H9 (cell line): ENCODE results near the gene RUNX1. TPM values are rescaled to one million over a fixed set of nuclear protein-coding genes. Genes with fewer than 3 reads are reported as not detected.

ENCODE experiments used
- DNase-seq: peaks from one replicate; pipeline ENCODE4 v3.0.0-alpha.2; 2017
- H2AFZ ChIP-seq: one replicate; pipeline ENCODE4 v1.6.1; 2013; ENCODE audit warnings: mild to moderate bottlenecking, low read length, control low read depth, moderate library complexity
- H2AK5ac ChIP-seq: 2 replicates; pipeline ENCODE4 v1.6.1; 2013; ENCODE audit warnings: low read length, control low read depth, mixed read lengths; ENCODE audit not compliant: insufficient read length
- H2BK120ac ChIP-seq: one replicate; pipeline ENCODE4 v1.6.1; 2013; ENCODE audit warnings: low read depth, mild to moderate bottlenecking, low read length, control low read depth, inconsistent platforms; ENCODE audit not compliant: poor library complexity, severe bottlenecking
- H2BK12ac ChIP-seq: 2 replicates; pipeline ENCODE4 v1.6.1; 2013; ENCODE audit warnings: low read length, control low read depth, mixed read lengths, low read depth; ENCODE audit not compliant: insufficient read length
- H2BK15ac ChIP-seq: 2 replicates; pipeline ENCODE4 v1.6.1; 2013; ENCODE audit warnings: low read depth, low read length, control low read depth
- H2BK20ac ChIP-seq: one replicate; pipeline ENCODE4 v1.6.1; 2013; ENCODE audit warnings: low read depth, mild to moderate bottlenecking, low read length, control low read depth, inconsistent platforms; ENCODE audit not compliant: poor library complexity, severe bottlenecking
- H2BK5ac ChIP-seq: 2 replicates; pipeline ENCODE4 v1.6.1; 2013; ENCODE audit warnings: low read length, control low read depth, mixed read lengths; ENCODE audit not compliant: insufficient read length
- H3K14ac ChIP-seq: 2 replicates; pipeline ENCODE4 v1.6.1; 2013; ENCODE audit warnings: low read length, control low read depth; ENCODE audit not compliant: insufficient read depth
- H3K18ac ChIP-seq: 2 replicates; pipeline ENCODE4 v1.6.1; 2013; ENCODE audit warnings: low read depth, mild to moderate bottlenecking, mixed read lengths, low read length, control low read depth; ENCODE audit not compliant: insufficient read length
- H3K23ac ChIP-seq: 2 replicates; pipeline ENCODE4 v1.6.1; 2013; ENCODE audit warnings: low read length, control low read depth, mixed read lengths, low read depth; ENCODE audit not compliant: insufficient read length
- H3K23me2 ChIP-seq: 2 replicates; pipeline ENCODE4 v1.6.1; 2013; ENCODE audit warnings: low read depth, mild to moderate bottlenecking, mixed read lengths, low read length, control low read depth; ENCODE audit not compliant: insufficient read length, poor library complexity, severe bottlenecking
- H3K27ac ChIP-seq: 2 replicates; pipeline ENCODE4 v1.5.1; 2013; ENCODE audit warnings: low read length, control low read depth, mixed read lengths, low read depth; ENCODE audit not compliant: insufficient read length
- H3K27me3 ChIP-seq: 2 replicates; pipeline ENCODE4 v1.6.1; 2013; ENCODE audit warnings: low read length, control low read depth, inconsistent platforms; ENCODE audit not compliant: insufficient read depth
- H3K4ac ChIP-seq: 2 replicates; pipeline ENCODE4 v1.6.1; 2013; ENCODE audit warnings: low read depth, mild to moderate bottlenecking, control low read depth, inconsistent platforms, low read length, moderate library complexity
- H3K4me1 ChIP-seq: 2 replicates; pipeline ENCODE4 v1.6.1; 2013; ENCODE audit warnings: low read length, control low read depth, inconsistent platforms; ENCODE audit not compliant: insufficient read depth
- H3K4me2 ChIP-seq: 2 replicates; pipeline ENCODE4 v1.6.1; 2013; ENCODE audit warnings: low read length, control low read depth, mixed read lengths; ENCODE audit not compliant: insufficient read length, insufficient read depth
- H3K56ac ChIP-seq: 2 replicates; pipeline ENCODE4 v1.6.1; 2013; ENCODE audit warnings: low read depth, mild to moderate bottlenecking, mixed read lengths, low read length, control low read depth; ENCODE audit not compliant: insufficient read length
- H3K79me1 ChIP-seq: 2 replicates; pipeline ENCODE4 v1.6.1; 2013; ENCODE audit warnings: low read depth, mild to moderate bottlenecking, moderate library complexity, low read length, control low read depth, inconsistent platforms; ENCODE audit not compliant: insufficient read depth, poor library complexity, severe bottlenecking
- H3K79me2 ChIP-seq: 2 replicates; pipeline ENCODE4 v1.6.1; 2013; ENCODE audit warnings: low read length, control low read depth, inconsistent platforms; ENCODE audit not compliant: insufficient read depth
- H3K9ac ChIP-seq: 2 replicates; pipeline ENCODE4 v1.6.1; 2013; ENCODE audit warnings: low read length, control low read depth, mixed read lengths; ENCODE audit not compliant: insufficient read length; ENCODE audit errors: extremely low read depth
- H3K9me3 ChIP-seq: one replicate; pipeline ENCODE4 v1.6.1; 2013; ENCODE audit warnings: low read depth, low read length, inconsistent platforms; ENCODE audit not compliant: control insufficient read depth
- H3T11ph ChIP-seq: one replicate; pipeline ENCODE4 v1.6.1; 2013; ENCODE audit warnings: mild to moderate bottlenecking, low read length, control low read depth, inconsistent platforms
- H4K20me1 ChIP-seq: one replicate; pipeline ENCODE4 v1.6.1; 2013; ENCODE audit not compliant: control insufficient read depth, insufficient read length, insufficient read depth
- H4K5ac ChIP-seq: 2 replicates; pipeline ENCODE4 v1.6.1; 2013; ENCODE audit warnings: low read depth, mild to moderate bottlenecking, mixed read lengths, low read length, control low read depth; ENCODE audit not compliant: insufficient read length
- H4K8ac ChIP-seq: replicated peaks from 2 replicates; pipeline ENCODE4 v1.6.1; 2013; ENCODE audit warnings: low read length, control low read depth, mixed read lengths, low read depth; ENCODE audit not compliant: insufficient read length
- H4K91ac ChIP-seq: 2 replicates; pipeline ENCODE4 v1.6.1; 2013; ENCODE audit warnings: low read depth, mild to moderate bottlenecking, moderate library complexity, mixed read lengths, low read length, control low read depth; ENCODE audit not compliant: insufficient read length
- H3K27ac Mint-ChIP-seq, 3 experiments: 2 replicates in 2 of 3; 3 replicates in 1 of 3; pipeline ENCODE4 v1.8.0; 2020 to 2021; ENCODE audit warnings: mixed read lengths in 3 of 3, mild to moderate bottlenecking in 1 of 3, moderate library complexity in 1 of 3
- H3K27me3 Mint-ChIP-seq: 2 replicates; pipeline ENCODE4 v1.8.0; 2021; ENCODE audit warnings: low read depth, mild to moderate bottlenecking, moderate library complexity, mixed read lengths
- H3K36me3 Mint-ChIP-seq, 3 experiments: 2 replicates in 2 of 3; 3 replicates in 1 of 3; pipeline ENCODE4 v1.8.0; 2020 to 2021; ENCODE audit warnings: low read depth in 3 of 3, mixed read lengths in 3 of 3; ENCODE audit not compliant: insufficient read depth in 1 of 3
- H3K4me1 Mint-ChIP-seq, 2 experiments: 2 replicates each; pipeline ENCODE4 v1.8.0; 2020; ENCODE audit warnings: mixed read lengths in 2 of 2
- H3K4me3 Mint-ChIP-seq, 2 experiments: 2 replicates in 1 of 2; 3 replicates in 1 of 2; pipeline ENCODE4 v1.8.0; 2020 to 2021; ENCODE audit warnings: mild to moderate bottlenecking in 2 of 2, mixed read lengths in 2 of 2, moderate library complexity in 1 of 2
- H3K9me3 Mint-ChIP-seq, 2 experiments: 2 replicates in 1 of 2; 3 replicates in 1 of 2; pipeline ENCODE4 v1.8.0; 2020; ENCODE audit warnings: mild to moderate bottlenecking in 2 of 2, mixed read lengths in 2 of 2, moderate library complexity in 1 of 2
- CTCF ChIP-seq: fragments of 200-600 bp; sonication (generic); conservative IDR thresholded peaks from 3 replicates; pipeline ENCODE4 v1.8.0; 2021; ENCODE audit warnings: antibody characterized with exemption, mild to moderate bottlenecking
- WGBS: extraction: QIAGEN DNeasy Blood & Tissue Kit; methylation state at CpG from one replicate; pipeline ENCODE4 v1.1.7; 2013; ENCODE audit warnings: missing lambda C conversion rate, low lambda C conversion rate, mixed read lengths; ENCODE audit not compliant: insufficient read length; ENCODE audit errors: extremely low coverage; 5-methylcytosine and 5-hydroxymethylcytosine counted together
- total RNA-seq: library from RNA; stranded (reverse); gene quantifications from 2 replicates; pipeline ENCODE4 v1.2.1, GENCODE V29; 2021

The RUNX1 gene
- total RNA-seq, 1 experiment from 2014 or later: 0.72 TPM

GRCh38 chr21:35025206-35026152, 23.6 kb downstream of the RUNX1 start:
- no CpG with 5 or more reads among the region's 12 CpGs for WGBS
- Histone ChIP-seq H2AK5ac (no peak overlapping the region), H3K4me1 (no peaks in the 10 kb centered on the region; the same call in 1 of the 2 replicates), H3K9me3 (no peaks in the 10 kb centered on the region), H2BK12ac (no peak overlapping the region), H3K79me2 (no peaks in the 10 kb centered on the region), H2BK20ac (no peak overlapping the region), H2BK15ac (no peak overlapping the region), H3K14ac (no peak overlapping the region), H3K27ac (no peak overlapping the region), H3K27me3 (no peaks in the 10 kb centered on the region), H3K9ac (no peak overlapping the region), H4K20me1 (no peaks in the 10 kb centered on the region), H3K18ac (no peak overlapping the region), H3K79me1 (no peaks in the 10 kb centered on the region), H3T11ph (no peak overlapping the region), H4K8ac (no peak overlapping the region), H3K4me2 (no peak overlapping the region), H2BK5ac (no peak overlapping the region), H4K91ac (no peak overlapping the region), H4K5ac (no peak overlapping the region), H2BK120ac (no peak overlapping the region), H3K23ac (no peak overlapping the region), H3K56ac (no peak overlapping the region), H3K4ac (no peak overlapping the region), H3K23me2 (peaks cover 4% of the 10 kb centered on the region), H2AFZ (no peak overlapping the region)
- Mint-ChIP-seq H3K27me3 (peaks cover 13% of the 10 kb centered on the region), H3K36me3 (no peaks in the 10 kb centered on the region), H3K4me1 (peaks cover 22 to 33% of the 10 kb centered on the region in 2 experiments), H3K27ac (no peak overlapping the region), H3K9me3 (peaks cover 0 to 5% of the 10 kb centered on the region in 2 experiments; a peak in 1 of 5 replicates), H3K4me3 (no peak overlapping the region)
- DNase-seq: no peak
- TF ChIP-seq CTCF: no peak
